GM12891 (cell line): Measurements from ENCODE around the gene IAPP. TPM values are rescaled to one million over a fixed set of nuclear protein-coding genes. Genes with fewer than 3 reads are reported as not detected.

Experiments used
- DNase-seq: peaks from one replicate; pipeline ENCODE4 v3.0.0; 2011; ENCODE audit warnings: low spot score; ENCODE audit not compliant: insufficient read length
- FAIRE-seq: peaks from 2 replicates; lab custom pipeline; 2011; peaks lifted over from hg19 to GRCh38; lab: Jason Lieb, UNC
- PAX5 ChIP-seq: IDR thresholded peaks from 2 replicates; pipeline ENCODE4 v1.6.1; 2011; ENCODE audit warnings: low read length, moderate library complexity, mild to moderate bottlenecking; ENCODE audit not compliant: insufficient read depth, severe bottlenecking
- POLR2A ChIP-seq: IDR thresholded peaks from 2 replicates; pipeline ENCODE4 v1.6.1; 2011; ENCODE audit warnings: low read depth, low read length, control low read depth
- POLR2AphosphoS5 ChIP-seq: IDR thresholded peaks from 2 replicates; pipeline ENCODE4 v1.6.1; 2011; ENCODE audit warnings: low read depth, low read length, control low read depth
- POU2F2 ChIP-seq: IDR thresholded peaks from 2 replicates; pipeline ENCODE4 v1.6.1; 2011; ENCODE audit warnings: low read depth, mild to moderate bottlenecking, control low read depth, low read length, moderate library complexity
- SPI1 ChIP-seq: IDR thresholded peaks from 2 replicates; pipeline ENCODE4 v1.6.1; 2011; ENCODE audit warnings: low read depth, low read length, control low read depth
- TAF1 ChIP-seq: IDR thresholded peaks from 2 replicates; pipeline ENCODE4 v1.6.1; 2011; ENCODE audit warnings: low read depth, low read length, control low read depth
- polyA plus RNA-seq: library from polyadenylated mRNA; unstranded; fragments of >200 nt; gene quantifications from one replicate; pipeline ENCODE4 v1.2.1, GENCODE V29; 2012; ENCODE audit warnings: low read depth, missing spikeins, inconsistent platforms; ENCODE audit not compliant: missing spikeins

Gene IAPP
- not detected for polyA plus RNA-seq

DNA sequence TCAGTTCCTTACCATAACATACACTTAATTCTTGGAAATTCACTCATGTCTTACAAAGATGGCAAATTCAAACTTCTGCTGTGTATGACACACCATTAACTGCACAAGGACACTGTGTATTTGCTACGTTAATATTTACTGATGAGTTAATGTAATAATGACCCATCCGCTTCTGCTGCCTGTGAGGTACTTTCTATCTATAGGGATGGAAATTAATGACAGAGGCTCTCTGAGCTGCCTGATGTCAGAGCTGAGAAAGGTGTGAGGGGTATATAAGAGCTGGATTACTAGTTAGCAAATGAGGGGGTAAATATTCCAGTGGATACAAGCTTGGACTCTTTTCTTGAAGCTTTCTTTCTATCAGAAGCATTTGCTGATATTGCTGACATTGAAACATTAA, at the start of gene IAPP:
IAPP (plus strand) TSS at position 301 of the 400 bp plus-strand sequence. CDS start 450 bp downstream, outside the sequence.
- FAIRE-seq: no peak
- TF ChIP-seq SPI1 (no peak), TAF1 (no peak), POU2F2 (no peak), POLR2A (no peak), PAX5 (no peak), POLR2AphosphoS5 (no peak)
- no peak for DNase-seq

DNA sequence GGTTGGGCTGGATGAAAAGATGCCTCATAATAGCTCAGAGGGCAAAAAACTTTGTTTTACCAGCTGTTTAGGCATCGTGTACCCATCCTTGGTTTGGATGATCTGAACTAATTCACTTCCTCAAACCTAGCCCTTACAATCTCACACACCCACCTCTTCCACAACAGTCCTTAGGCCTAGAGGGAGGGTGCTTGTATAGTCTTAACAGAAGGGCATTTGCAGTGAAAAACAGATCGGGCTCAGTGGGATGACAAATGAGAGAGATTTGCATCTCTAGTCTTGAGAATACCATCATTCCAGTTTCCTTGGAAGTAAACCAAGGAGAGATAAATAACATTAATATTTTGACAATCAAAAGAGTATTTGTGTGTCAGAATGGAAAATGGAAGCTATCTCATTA, 49.0 kb upstream of the IAPP start:
- DNase-seq (no peak), FAIRE-seq (no peak)
- TF ChIP-seq POU2F2: no peak
- no peak for TF ChIP-seq POLR2A
- no peak for TF ChIP-seq PAX5
- TF ChIP-seq POLR2AphosphoS5: no peak
- no peak for TF ChIP-seq SPI1
- TF ChIP-seq TAF1: no peak

DNA sequence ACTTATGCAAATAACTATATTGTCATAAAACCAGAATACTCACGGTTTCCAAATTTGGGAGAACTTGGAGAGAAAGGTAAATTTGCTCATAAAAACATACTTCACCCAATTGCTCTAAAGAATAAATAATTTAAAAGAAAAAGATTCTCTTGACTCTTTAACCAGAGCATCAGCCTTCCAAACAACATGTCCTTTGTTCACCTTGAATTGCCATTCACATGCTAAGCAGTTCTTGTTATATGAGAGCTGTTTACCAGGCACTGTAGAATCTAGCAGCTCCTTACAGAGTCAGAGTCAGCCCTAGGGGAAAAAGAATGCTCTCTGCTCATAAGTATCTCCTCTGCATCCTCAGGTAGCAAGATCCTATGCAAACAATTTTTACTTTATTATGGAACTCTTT, 48.2 kb upstream of the IAPP start:
- TF ChIP-seq SPI1 (no peak), POLR2A (no peak), POLR2AphosphoS5 (no peak), POU2F2 (no peak), PAX5 (no peak), TAF1 (no peak)
- no peak for DNase-seq
- no peak for FAIRE-seq

DNA sequence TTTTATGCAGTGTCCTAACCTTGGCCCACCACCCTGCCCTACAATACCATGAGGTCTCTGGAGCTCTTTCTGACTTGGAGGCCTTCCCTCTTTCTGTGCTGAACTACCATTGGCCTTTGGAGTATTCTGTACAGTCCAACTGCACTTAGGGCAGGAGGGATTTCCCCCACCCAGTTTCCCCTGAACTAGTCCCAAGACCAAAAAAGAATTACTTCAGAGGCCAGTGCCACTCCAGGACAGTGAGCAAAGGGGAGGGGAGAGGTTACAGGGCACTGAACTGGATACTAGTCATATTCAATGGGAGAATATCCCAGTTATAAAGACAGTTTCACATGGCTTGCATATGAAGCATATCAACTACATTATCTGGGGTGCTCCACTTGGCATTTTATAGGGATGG, 44.1 kb upstream of the IAPP start:
- TF ChIP-seq POU2F2 (no peak), POLR2A (no peak), PAX5 (no peak), POLR2AphosphoS5 (no peak), SPI1 (no peak), TAF1 (no peak)
- DNase-seq (no peak), FAIRE-seq (no peak)

DNA sequence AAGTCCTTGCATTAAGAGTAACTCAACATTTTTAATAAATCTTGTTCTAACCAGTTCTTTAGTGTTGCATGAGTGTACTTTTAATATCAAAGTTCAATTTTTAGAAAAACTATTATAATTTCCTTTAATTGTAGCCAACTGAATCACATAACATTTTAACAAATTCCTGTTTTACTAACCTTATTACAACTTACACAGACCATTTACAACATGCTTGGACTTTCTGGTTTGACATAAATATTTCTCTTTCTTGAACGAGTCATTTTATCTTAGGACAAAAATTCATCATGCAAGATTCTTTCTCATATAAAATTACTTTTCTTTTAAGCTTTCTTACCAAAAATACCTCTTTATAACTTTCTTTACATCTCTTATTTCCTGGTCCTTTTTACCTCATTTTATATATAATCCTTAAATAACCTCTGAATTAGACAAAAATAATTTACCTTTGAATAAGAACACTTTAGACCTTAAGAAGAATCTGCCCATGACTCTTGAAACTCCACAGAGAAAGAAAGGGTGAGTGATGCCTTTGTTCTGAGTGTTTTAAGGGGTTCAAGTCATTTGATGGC, 41.9 kb upstream of the IAPP start:
- no peak for FAIRE-seq
- no peak for DNase-seq
- no peak for TF ChIP-seq TAF1
- no peak for TF ChIP-seq POU2F2
- TF ChIP-seq PAX5: no peak
- TF ChIP-seq SPI1: no peak
- no peak for TF ChIP-seq POLR2A
- no peak for TF ChIP-seq POLR2AphosphoS5

DNA sequence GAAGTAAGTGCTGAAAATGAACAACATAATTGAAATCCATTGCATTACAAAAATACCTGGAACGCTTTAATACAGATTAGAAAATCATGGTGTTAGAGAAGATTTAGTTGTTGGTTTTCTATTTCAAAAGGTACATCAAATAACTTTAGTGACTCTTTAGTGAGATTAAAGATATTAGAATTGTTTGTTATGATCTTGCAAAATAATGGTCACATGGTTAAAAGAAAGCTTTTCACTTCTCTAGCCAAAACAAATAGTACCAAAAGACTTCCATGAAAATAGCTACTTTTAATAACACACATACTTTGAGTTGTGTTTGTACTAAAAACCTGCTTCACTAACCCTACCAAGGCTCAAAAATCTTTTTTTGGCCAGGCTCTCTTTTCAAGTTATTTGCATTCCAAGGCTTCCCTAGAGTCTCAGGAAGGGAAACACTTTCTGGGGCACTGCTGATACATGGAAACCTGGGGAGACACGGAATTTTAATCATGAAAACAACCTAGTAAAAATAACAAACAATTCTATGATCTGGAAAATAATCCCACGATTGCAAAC, 37.9 kb upstream of the IAPP start, which contains the start of gene SLCO1A2:
SLCO1A2 (minus strand) TSS at position 147 of the 555 bp plus-strand sequence. CDS start 270 bp downstream, outside the sequence.
- TF ChIP-seq SPI1: no peak
- no peak for TF ChIP-seq TAF1
- TF ChIP-seq POLR2A: no peak
- TF ChIP-seq POU2F2: no peak
- no peak for TF ChIP-seq PAX5
- no peak for TF ChIP-seq POLR2AphosphoS5
- DNase-seq: no peak
- no peak for FAIRE-seq

DNA sequence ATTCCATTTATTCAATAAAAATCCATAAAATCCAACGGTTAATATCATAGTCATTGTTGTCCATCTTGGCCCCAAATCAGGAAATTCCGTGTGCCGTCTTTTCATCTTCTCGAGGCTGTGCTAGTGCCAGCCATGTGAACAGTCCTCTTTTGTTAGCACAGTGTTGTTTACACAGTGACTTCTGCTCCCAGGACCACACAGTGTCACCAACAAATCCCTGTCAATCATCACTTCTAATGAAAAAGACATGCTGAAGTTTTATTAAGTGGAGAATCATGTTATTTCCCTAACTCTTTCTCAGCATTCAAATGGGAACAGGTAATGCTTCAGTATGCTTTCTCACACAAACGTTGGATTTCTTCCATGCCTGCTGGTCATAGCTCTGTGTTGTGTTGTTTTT, 36.0 kb upstream of the IAPP start:
- DNase-seq (no peak), FAIRE-seq (no peak)
- no peak for TF ChIP-seq POLR2AphosphoS5
- TF ChIP-seq TAF1: no peak
- TF ChIP-seq POLR2A: no peak
- TF ChIP-seq SPI1: no peak
- no peak for TF ChIP-seq POU2F2
- no peak for TF ChIP-seq PAX5

DNA sequence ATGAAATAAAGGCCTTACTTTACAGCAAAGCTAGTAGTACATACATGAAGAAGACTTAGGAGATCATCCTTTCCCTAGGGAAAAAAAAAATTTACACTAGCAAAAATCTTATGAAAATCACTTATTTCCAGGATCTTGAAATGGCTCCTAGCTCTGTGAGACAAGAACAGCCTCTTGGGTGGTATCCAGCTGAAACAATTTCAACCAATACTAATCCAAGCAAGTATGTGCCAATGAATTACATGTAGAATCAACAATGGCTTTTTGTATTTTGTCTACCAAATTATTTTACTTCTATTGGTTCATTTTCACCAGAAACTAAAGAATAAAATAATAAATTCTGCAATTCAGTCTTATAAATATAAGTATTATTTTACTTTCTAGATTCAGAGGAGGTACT, 35.2 kb upstream of the IAPP start:
- DNase-seq (no peak), FAIRE-seq (no peak)
- no peak for TF ChIP-seq SPI1
- no peak for TF ChIP-seq POLR2A
- TF ChIP-seq TAF1: no peak
- no peak for TF ChIP-seq POLR2AphosphoS5
- TF ChIP-seq PAX5: no peak
- TF ChIP-seq POU2F2: no peak

DNA sequence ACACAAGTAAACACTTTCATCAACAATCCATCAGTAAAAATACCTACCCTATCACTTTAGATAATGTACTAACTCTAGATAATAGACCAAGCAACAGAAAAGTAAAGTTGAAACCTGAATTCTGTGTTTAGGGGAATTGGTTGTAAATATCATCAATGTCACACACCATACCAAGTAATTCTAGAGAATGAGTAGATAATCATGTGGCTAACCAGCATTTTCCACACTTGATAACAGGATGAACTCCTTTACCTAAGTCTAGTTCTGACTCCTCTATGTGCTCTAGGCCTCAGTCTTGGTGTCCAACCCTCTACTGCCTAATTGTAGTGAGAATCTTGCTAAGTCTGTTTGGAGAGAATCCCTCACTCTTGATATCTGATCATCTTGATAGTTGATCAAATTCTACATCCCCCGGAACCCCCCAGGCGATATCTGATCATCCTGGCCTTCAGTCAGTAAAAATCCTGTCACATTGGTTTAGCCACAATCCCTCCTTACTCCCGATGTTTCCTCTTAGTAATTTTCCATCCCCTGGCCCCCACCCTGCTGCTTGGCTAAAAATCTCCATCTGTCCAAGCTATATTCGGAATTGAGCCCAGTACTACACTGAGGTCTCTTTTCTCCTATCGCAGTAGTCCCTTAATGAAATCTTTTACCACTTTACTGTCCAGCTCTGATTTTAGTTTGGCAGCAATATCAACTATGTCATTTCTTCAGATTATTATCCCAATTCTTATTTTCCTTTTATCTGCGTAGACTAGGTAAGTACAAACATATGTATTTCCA, 34.5 kb upstream of the IAPP start:
- TF ChIP-seq POLR2A (no peak), PAX5 (no peak), SPI1 (no peak), POU2F2 (no peak), POLR2AphosphoS5 (no peak), TAF1 (no peak)
- DNase-seq: no peak
- no peak for FAIRE-seq
